Measurements from ENCODE around the gene DHRSX. TPM values are rescaled to one million over a fixed set of nuclear protein-coding genes. Genes with fewer than 3 reads are reported as not detected.

Gene DHRSX
- total RNA-seq, 1 donor from 2014 or later, result 34.2 TPM

DNA sequence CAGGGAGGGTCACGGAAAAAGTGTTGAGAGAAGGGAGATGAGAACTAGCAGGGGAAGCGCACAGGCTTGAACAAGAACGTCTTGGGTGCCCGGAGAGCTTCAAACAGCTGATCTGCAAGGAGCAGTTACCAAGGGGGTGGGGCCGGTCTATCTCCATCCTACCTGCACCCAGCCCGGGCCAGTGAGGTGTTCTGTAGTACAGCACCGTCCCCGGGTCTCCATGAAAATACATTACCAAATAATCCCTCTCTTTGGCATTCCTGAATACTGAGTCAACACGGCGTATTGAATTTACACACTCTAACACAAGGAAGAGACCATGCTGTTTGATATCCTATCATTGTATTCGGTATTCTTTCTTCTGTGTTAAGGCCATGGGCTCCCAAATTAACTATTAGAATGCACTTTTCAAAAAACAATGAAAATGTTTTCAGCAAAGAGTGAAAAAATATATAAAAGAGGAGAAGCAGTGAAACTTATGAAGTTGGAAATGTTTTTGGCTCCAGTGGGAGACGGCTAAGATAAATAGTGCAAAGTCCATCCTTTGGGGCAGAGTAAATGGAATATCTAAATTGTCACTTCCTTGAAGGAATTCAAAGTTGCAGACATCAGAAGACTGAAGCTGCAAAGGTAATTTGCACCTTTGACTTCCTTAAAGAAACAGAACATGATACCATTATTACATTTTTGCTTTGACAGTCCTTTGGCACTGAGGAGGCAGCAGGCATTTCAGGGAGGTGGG lies 90.3 kb downstream of the DHRSX start:
- Mint-ChIP-seq H3K4me3 (no peak overlapping the region), H3K27me3 (no peaks in the 10 kb centered on the region), H3K4me1 (ENCODE audit: unreplicated experiment) (peaks cover 6% of the 10 kb centered on the region), H3K9me3 (no peaks in the 10 kb centered on the region), H3K36me3 (peaks cover 19% of the 10 kb centered on the region), H3K27ac (peak overlapping the region; percentile 52)
- TF ChIP-seq, protein P1, sequence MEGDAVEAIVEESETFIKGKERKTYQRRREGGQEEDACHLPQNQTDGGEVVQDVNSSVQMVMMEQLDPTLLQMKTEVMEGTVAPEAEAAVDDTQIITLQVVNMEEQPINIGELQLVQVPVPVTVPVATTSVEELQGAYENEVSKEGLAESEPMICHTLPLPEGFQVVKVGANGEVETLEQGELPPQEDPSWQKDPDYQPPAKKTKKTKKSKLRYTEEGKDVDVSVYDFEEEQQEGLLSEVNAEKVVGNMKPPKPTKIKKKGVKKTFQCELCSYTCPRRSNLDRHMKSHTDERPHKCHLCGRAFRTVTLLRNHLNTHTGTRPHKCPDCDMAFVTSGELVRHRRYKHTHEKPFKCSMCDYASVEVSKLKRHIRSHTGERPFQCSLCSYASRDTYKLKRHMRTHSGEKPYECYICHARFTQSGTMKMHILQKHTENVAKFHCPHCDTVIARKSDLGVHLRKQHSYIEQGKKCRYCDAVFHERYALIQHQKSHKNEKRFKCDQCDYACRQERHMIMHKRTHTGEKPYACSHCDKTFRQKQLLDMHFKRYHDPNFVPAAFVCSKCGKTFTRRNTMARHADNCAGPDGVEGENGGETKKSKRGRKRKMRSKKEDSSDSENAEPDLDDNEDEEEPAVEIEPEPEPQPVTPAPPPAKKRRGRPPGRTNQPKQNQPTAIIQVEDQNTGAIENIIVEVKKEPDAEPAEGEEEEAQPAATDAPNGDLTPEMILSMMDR (conservative IDR thresholded peaks at IDR 0.05), result no peak
- no peak for DNase-seq (ENCODE audit: extremely low spot score, unreplicated experiment)

DNA sequence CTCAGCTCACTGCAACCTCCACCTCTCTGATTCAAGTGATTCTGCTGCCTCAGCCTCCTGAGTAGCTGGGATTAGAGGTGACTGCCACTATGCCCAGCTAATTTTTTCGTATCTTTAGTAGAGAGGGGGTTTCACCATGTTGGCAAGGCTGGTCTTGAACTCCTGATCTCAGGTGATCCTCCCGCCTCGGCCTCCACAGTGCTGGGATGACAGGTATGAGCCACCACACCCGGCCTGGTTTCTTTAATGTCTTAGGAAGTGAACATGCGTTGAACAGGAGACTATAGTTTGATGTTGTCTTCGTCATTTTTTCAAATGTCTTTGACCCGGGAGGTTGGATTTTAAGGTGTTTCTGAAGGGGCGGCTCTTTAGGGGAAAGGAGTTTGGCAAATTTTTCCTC lies 91.0 kb downstream of the DHRSX start:
- peaks cover 8% of the 10 kb centered on the region for H3K4me1 Mint-ChIP-seq (ENCODE audit: unreplicated experiment)
- no peak for DNase-seq (ENCODE audit: extremely low spot score, unreplicated experiment)
- H3K27me3 Mint-ChIP-seq, result no peaks in the 10 kb centered on the region
- H3K27ac Mint-ChIP-seq, result no peak overlapping the region
- TF ChIP-seq, protein P1 (conservative IDR thresholded peaks at IDR 0.05), result no peak
- no peak overlapping the region for H3K4me3 Mint-ChIP-seq
- peaks cover 19% of the 10 kb centered on the region for H3K36me3 Mint-ChIP-seq
- H3K9me3 Mint-ChIP-seq, result no peaks in the 10 kb centered on the region

DNA sequence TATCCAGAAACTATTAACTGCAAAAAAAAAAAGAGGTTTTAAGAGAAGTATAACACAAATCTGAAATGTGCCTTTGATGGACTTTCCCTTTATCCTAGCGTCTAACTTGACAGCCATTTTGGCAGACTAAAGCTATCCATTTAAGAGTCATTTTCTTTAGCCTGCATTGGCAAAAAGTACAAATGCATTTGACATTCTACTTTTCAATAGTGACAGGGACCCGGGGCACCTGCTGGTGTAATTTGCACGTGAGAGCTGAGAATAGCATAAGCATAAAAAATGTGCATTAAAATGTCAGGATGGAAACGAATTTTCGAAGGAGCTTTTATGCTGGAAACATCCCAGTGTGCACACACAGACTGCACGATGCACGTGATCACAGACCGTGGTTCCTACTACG lies 91.9 kb downstream of the DHRSX start:
- peaks cover 19% of the 10 kb centered on the region for H3K36me3 Mint-ChIP-seq
- TF ChIP-seq, protein P1 (conservative IDR thresholded peaks at IDR 0.05), result no peak

DNA sequence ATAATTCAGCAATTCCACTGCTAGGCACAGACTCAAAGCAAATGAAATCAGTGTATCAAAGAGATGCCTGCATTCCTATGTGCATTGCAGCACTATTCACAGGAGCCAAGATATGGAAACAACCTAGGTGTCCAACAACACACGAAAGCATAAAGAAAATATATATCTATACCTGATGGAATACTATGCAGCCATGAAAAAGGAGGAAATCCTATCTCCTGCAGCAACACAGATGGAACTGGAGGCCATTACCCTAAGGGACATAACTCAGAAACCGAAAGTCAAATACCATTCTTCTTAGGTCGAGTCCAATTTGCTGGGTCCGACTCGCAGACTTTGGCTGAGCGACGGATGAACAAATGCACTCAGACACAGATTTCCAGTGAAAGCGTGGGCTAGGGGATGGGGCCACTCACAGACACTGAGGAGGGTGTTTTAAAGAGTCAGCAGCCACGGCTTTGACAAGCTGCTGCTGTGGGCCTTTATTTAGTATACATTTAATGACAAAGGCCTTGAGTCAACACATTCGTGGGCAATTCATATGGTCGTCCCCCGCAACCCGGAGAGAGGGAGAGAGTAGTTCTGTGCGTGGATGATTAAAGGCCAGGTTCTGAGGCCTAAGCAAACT lies 93.8 kb downstream of the DHRSX start:
- H3K4me1 Mint-ChIP-seq (ENCODE audit: unreplicated experiment), result peaks cover 15% of the 10 kb centered on the region
- H3K9me3 Mint-ChIP-seq, result no peaks in the 10 kb centered on the region
- no peaks in the 10 kb centered on the region for H3K27me3 Mint-ChIP-seq
- no peak for DNase-seq (ENCODE audit: extremely low spot score, unreplicated experiment)
- peaks cover 19% of the 10 kb centered on the region for H3K36me3 Mint-ChIP-seq
- no peak overlapping the region for H3K27ac Mint-ChIP-seq
- TF ChIP-seq, protein P1 (conservative IDR thresholded peaks at IDR 0.05), result no peak
- H3K4me3 Mint-ChIP-seq, result no peak overlapping the region

More for the DNA sequence above, 91.9 kb downstream of the DHRSX start:
- H3K9me3 Mint-ChIP-seq, result no peaks in the 10 kb centered on the region
- no peak overlapping the region for H3K27ac Mint-ChIP-seq
- H3K4me1 Mint-ChIP-seq (ENCODE audit: unreplicated experiment), result peaks cover 11% of the 10 kb centered on the region
- H3K4me3 Mint-ChIP-seq, result no peak overlapping the region
- DNase-seq (ENCODE audit: extremely low spot score, unreplicated experiment), result no peak
- H3K27me3 Mint-ChIP-seq, result no peaks in the 10 kb centered on the region

DNA sequence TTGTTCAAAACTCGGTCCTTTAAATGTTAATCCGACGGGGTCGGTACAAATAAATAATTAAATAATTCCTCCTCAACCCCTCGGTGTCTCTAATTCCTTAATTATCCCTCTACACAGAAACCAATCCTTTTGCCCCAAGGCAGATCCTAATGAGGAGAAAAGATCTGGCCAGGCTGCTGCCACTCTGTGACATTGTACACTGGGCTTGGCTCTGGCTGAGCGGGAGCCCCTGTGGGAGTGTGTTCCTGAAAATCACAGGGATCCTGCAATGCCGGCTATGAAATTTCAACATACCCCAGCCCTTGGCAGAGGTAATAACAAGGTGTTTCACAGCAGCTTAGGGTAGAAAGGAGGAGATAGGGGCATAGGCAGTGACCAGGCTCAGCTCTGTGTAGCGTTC lies 96.0 kb downstream of the DHRSX start:
- H3K27me3 Mint-ChIP-seq, result no peaks in the 10 kb centered on the region
- peaks cover 17% of the 10 kb centered on the region for H3K4me1 Mint-ChIP-seq (ENCODE audit: unreplicated experiment)
- H3K9me3 Mint-ChIP-seq, result no peaks in the 10 kb centered on the region
- TF ChIP-seq, protein P1 (conservative IDR thresholded peaks at IDR 0.05), result no peak
- H3K27ac Mint-ChIP-seq, result no peak overlapping the region
- peaks cover 19% of the 10 kb centered on the region for H3K36me3 Mint-ChIP-seq
- no peak overlapping the region for H3K4me3 Mint-ChIP-seq
- no peak for DNase-seq (ENCODE audit: extremely low spot score, unreplicated experiment)
